ENCODE results near the gene RHOH. TPM values are rescaled to one million over a fixed set of nuclear protein-coding genes. Genes with fewer than 3 reads are reported as not detected.

The RHOH gene, protein sequence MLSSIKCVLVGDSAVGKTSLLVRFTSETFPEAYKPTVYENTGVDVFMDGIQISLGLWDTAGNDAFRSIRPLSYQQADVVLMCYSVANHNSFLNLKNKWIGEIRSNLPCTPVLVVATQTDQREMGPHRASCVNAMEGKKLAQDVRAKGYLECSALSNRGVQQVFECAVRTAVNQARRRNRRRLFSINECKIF
- total RNA-seq = 1.8 TPM

DNA sequence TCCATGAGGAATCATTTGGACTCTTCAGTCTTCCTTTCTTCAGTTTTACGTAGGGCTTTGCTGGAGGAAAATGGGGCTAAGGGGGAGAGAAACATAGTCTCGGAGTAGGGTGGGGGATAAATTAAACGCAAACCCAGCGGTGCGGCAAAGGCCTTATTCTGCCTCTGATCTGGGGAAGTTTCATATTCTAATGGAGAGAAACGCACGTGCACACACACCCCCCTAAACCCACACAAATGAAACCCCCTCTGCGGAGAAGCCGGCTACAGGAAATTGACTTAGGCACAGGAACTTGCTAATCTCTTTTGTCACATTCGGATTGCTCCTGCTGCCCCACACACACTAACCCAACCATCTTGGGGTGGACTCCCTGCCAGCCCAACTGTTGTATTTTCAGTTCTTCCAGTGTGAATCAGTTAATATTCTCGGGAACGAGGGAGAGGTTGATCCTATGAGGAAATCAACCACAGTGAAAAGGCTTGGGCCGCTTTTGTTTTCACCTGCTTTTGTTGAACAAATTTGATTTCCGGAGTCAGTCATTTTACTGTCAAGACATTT lies at the start of gene RHOH:
Gene RHOH, plus strand, starts transcription at position 308 of the 558 bp plus-strand sequence. CDS start 46,356 bp downstream, outside the sequence.

Other genes starting within 250 kb of the RHOH start
- 101 TPM for gene PDS5A, start 219.1 kb upstream of the RHOH start, total RNA-seq
- 72.2 TPM for gene N4BP2, start 140.2 kb upstream of the RHOH start, total RNA-seq
- gene CHRNA9, start 138.3 kb downstream of the RHOH start, total RNA-seq = not detected

Measured in camera-type eye (tissue), 1 donor.